B cell (primary cell): ENCODE measurements around the gene CFAP44. TPM values are rescaled to one million over a fixed set of nuclear protein-coding genes. Genes with fewer than 3 reads are reported as not detected.

Experiments
- ATAC-seq: fragments of 200-7000 bp; cut with Tn5 transposase; one replicate; pipeline ENCODE4 v1.10.0; 2021; ENCODE audit warnings: low read depth, mild to moderate bottlenecking, moderate number of reproducible peaks, moderate library complexity
- CTCF ChIA-PET: fragments of 350-600 bp; sonication (Branson Sonifier 250); formaldehyde crosslinking; loops from one replicate; lab custom pipeline; 2021; ENCODE audit warnings: antibody characterized with exemption, inconsistent platforms; lab: Charles Lee
- POLR2A ChIA-PET: fragments of 350-600 bp; sonication (Branson Sonifier 250); formaldehyde crosslinking; loops from one replicate; lab custom pipeline; 2021; ENCODE audit warnings: antibody characterized with exemption; lab: Charles Lee
- DNase-seq: peaks from one replicate; pipeline ENCODE4 v3.0.0; 2013
- H2AFZ ChIP-seq: 2 replicates; pipeline ENCODE4 v1.6.1; 2012; ENCODE audit warnings: mild to moderate bottlenecking, low read depth, low read length; ENCODE audit not compliant: insufficient read depth, poor library complexity, severe bottlenecking
- H3K27ac ChIP-seq, 2 donors: 1 replicate in 1 of 2; 2 replicates in 1 of 2; pipeline ENCODE4 v1.5.1; 2012 to 2013; ENCODE audit warnings: low read length in 2 of 2, mild to moderate bottlenecking in 2 of 2, moderate library complexity in 1 of 2
- H3K27me3 ChIP-seq, 4 experiments: fragments of 200-600 bp in 1 of 4; sonication (generic) in 1 of 4; replicated peaks in 1 of 4; 1 replicate in 2 of 4; 2 replicates in 2 of 4; pipeline versions ENCODE4 v1.6.1 to v1.7.0; 2013 to 2016; ENCODE audit warnings: low read length in 3 of 4, mild to moderate bottlenecking in 2 of 4, mixed read lengths in 1 of 4, moderate library complexity in 1 of 4; ENCODE audit not compliant: insufficient read depth in 4 of 4, control insufficient read depth in 3 of 4; ENCODE audit errors: control extremely low read depth in 1 of 4
- H3K36me3 ChIP-seq, 2 experiments: replicated peaks in 1 of 2; 1 replicate in 1 of 2; 2 replicates in 1 of 2; pipeline versions ENCODE4 v1.6.1 to v1.7.1; 2013; ENCODE audit warnings: low read length in 1 of 2; ENCODE audit not compliant: insufficient read depth in 2 of 2, control insufficient read depth in 1 of 2; ENCODE audit errors: control extremely low read depth in 1 of 2, extremely low read depth in 1 of 2
- H3K4me1 ChIP-seq, 2 donors: fragments of 200-600 bp in 1 of 2; sonication (generic) in 1 of 2; 1 replicate in 1 of 2; 2 replicates in 1 of 2; pipeline versions ENCODE4 v1.5.1 to v1.6.1; 2013 to 2017; ENCODE audit warnings: low read length in 2 of 2; ENCODE audit not compliant: control insufficient read depth in 2 of 2, insufficient read depth in 2 of 2
- H3K4me2 ChIP-seq: replicated peaks from 2 replicates; pipeline ENCODE3; 2012; ENCODE audit warnings: mild to moderate bottlenecking, low read depth, low read length; ENCODE audit not compliant: poor library complexity, severe bottlenecking
- H3K4me3 ChIP-seq, 5 experiments: fragments of 200-600 bp in 1 of 5; sonication (generic) in 1 of 5; 1 replicate in 3 of 5; 2 replicates in 2 of 5; pipeline versions ENCODE4 v1.5.1 to v1.7.0; 2011 to 2016; ENCODE audit warnings: low read length in 4 of 5, mild to moderate bottlenecking in 4 of 5, low read depth in 2 of 5, control low read depth in 1 of 5, moderate library complexity in 1 of 5; ENCODE audit not compliant: insufficient read depth in 1 of 5; ENCODE audit errors: control extremely low read depth in 1 of 5, extremely low read depth in 1 of 5
- H3K79me2 ChIP-seq: fragments of 200-600 bp; sonication (generic); one replicate; pipeline ENCODE4 v1.6.0; 2016; ENCODE audit warnings: low read length; ENCODE audit not compliant: control insufficient read depth, insufficient read depth
- H3K9ac ChIP-seq: fragments of 200-600 bp; sonication (generic); 2 replicates; pipeline ENCODE4 v1.6.1; 2017; ENCODE audit warnings: mild to moderate bottlenecking, low read length, moderate library complexity
- H3K9me3 ChIP-seq, 3 donors: one replicate each; pipeline versions ENCODE4 v1.6.1 to v1.7.1; 2013; ENCODE audit warnings: low read length in 2 of 3; ENCODE audit not compliant: control insufficient read depth in 2 of 3, insufficient read depth in 1 of 3; ENCODE audit errors: control extremely low read depth in 1 of 3
- H4K20me1 ChIP-seq: 2 replicates; pipeline ENCODE4 v1.6.0; 2012; ENCODE audit warnings: mild to moderate bottlenecking, low read length; ENCODE audit not compliant: insufficient read depth, control insufficient read depth, poor library complexity, severe bottlenecking
- H3K27ac Mint-ChIP-seq: one replicate; pipeline ENCODE4 v1.8.0; 2021; ENCODE audit warnings: mixed read lengths
- H3K27me3 Mint-ChIP-seq: one replicate; pipeline ENCODE4 v1.8.0; 2021; ENCODE audit warnings: mixed read lengths
- H3K4me1 Mint-ChIP-seq: one replicate; pipeline ENCODE4 v1.8.0; 2021; ENCODE audit warnings: mixed read lengths
- H3K4me3 Mint-ChIP-seq: one replicate; pipeline ENCODE4 v1.8.0; 2021; ENCODE audit warnings: mixed read lengths
- H3K9me3 Mint-ChIP-seq: one replicate; pipeline ENCODE4 v1.8.0; 2022; ENCODE audit warnings: mixed read lengths; ENCODE audit not compliant: insufficient read depth
- EZH2 ChIP-seq: IDR thresholded peaks from 2 replicates; pipeline ENCODE4 v1.6.1; 2012; ENCODE audit warnings: borderline replicate concordance, low read depth, mild to moderate bottlenecking, moderate library complexity, low read length; ENCODE audit not compliant: insufficient read depth, poor library complexity, severe bottlenecking
- WGBS: methylation state at CpG from one replicate; pipeline ENCODE4 v1.1.5; 2013; ENCODE audit warnings: missing lambda C conversion rate; ENCODE audit not compliant: insufficient coverage; 5-methylcytosine and 5-hydroxymethylcytosine counted together
- intact Hi-C: fragments of 100-400 bp; cut with micrococcal nuclease; formaldehyde crosslinking; loops from one replicate; pipeline ENCODE4 v1.10.0; 2022
- polyA plus RNA-seq: library from polyadenylated mRNA; depleted of rRNA; stranded (reverse); fragments of >200 nt; gene quantifications from 2 replicates; pipeline ENCODE4 v1.2.3, GENCODE V29; 2012
- total RNA-seq, 2 donors: library from RNA; stranded (reverse); fragments of 120-200 nt in 1 of 2; gene quantifications; 1 replicate in 1 of 2; 2 replicates in 1 of 2; pipeline versions ENCODE4 v1.2.3 to v1.2.4, GENCODE V29; 2013 to 2022
- TF ChIP-seq, protein P1 (sequence below): fragments of 200-600 bp; IDR thresholded peaks from one replicate; pipeline ENCODE4 v1.8.0; 2022; ENCODE audit warnings: antibody characterized with exemption, mild to moderate bottlenecking

CFAP44 gene
- total and polyA plus RNA-seq, 2 donors (not counting 1 experiment from before 2014, with no cell fraction given), result 6.6 to 33.8 TPM

GRCh38 chr3:113455446-113455845, 14.2 kb upstream of the CFAP44 start:
- Mint-ChIP-seq H3K4me1 (no peaks in the 10 kb centered on the region), H3K27ac (no peak overlapping the region), H3K27me3 (no peaks in the 10 kb centered on the region), H3K4me3 (no peak overlapping the region), H3K9me3 (no peaks in the 10 kb centered on the region)
- no peak for DNase-seq
- ATAC-seq, result no peak
- Histone ChIP-seq H4K20me1 (no peaks in the 10 kb centered on the region), H3K27me3 (no peaks in the 10 kb centered on the region), H3K9me3 (no peaks in the 10 kb centered on the region), H3K27ac (no peak overlapping the region), H3K9ac (no peak overlapping the region), H2AFZ (no peak overlapping the region), H3K4me3 (no peak overlapping the region), H3K36me3 (peaks cover 6 to 13% of the 10 kb centered on the region in 2 experiments), H3K4me2 (no peak overlapping the region), H3K79me2 (no peaks in the 10 kb centered on the region), H3K4me1 (no peaks in the 10 kb centered on the region)
- POLR2A ChIA-PET, result no interaction called here
- intact Hi-C loops, result no loop called here
- CTCF ChIA-PET, result no interaction called here
- TF ChIP-seq EZH2, result no peak
- TF ChIP-seq, protein P1, sequence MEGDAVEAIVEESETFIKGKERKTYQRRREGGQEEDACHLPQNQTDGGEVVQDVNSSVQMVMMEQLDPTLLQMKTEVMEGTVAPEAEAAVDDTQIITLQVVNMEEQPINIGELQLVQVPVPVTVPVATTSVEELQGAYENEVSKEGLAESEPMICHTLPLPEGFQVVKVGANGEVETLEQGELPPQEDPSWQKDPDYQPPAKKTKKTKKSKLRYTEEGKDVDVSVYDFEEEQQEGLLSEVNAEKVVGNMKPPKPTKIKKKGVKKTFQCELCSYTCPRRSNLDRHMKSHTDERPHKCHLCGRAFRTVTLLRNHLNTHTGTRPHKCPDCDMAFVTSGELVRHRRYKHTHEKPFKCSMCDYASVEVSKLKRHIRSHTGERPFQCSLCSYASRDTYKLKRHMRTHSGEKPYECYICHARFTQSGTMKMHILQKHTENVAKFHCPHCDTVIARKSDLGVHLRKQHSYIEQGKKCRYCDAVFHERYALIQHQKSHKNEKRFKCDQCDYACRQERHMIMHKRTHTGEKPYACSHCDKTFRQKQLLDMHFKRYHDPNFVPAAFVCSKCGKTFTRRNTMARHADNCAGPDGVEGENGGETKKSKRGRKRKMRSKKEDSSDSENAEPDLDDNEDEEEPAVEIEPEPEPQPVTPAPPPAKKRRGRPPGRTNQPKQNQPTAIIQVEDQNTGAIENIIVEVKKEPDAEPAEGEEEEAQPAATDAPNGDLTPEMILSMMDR, result no peak

- H3K4me2 ChIP-seq, result no peak overlapping the region
- H2AFZ ChIP-seq, result no peak overlapping the region
- H3K27ac ChIP-seq, result no peak overlapping the region
- peaks cover 0 to 13% of the 10 kb centered on the region in 2 experiments for H3K36me3 ChIP-seq
- no peak overlapping the region for H3K9ac ChIP-seq
- no peaks in the 10 kb centered on the region for H3K79me2 ChIP-seq
- TF ChIP-seq EZH2, result no peak
- TF ChIP-seq, protein P1, result no peak
- WGBS, result 88% methylated on average over 2 of the region's 3 CpGs
- CTCF ChIA-PET, result no interaction called here
- H3K27me3 ChIP-seq, result no peaks in the 10 kb centered on the region
- H3K27me3 Mint-ChIP-seq, result no peaks in the 10 kb centered on the region
- ATAC-seq (no peak), DNase-seq (no peak)
- H3K4me3 ChIP-seq, result no peak overlapping the region
- no peaks in the 10 kb centered on the region for H4K20me1 ChIP-seq
- POLR2A ChIA-PET, result no interaction called here
- no peak overlapping the region for H3K27ac Mint-ChIP-seq
- H3K9me3 Mint-ChIP-seq, result no peaks in the 10 kb centered on the region
- no peaks in the 10 kb centered on the region for H3K4me1 Mint-ChIP-seq
- H3K9me3 ChIP-seq, result no peaks in the 10 kb centered on the region
- intact Hi-C loops, result no loop called here
- H3K4me3 Mint-ChIP-seq, result no peak overlapping the region
- no peaks in the 10 kb centered on the region for H3K4me1 ChIP-seq
Observed at GRCh38 chr3:113454630-113455029, 13.3 kb upstream of the CFAP44 start.
